Measurements from ENCODE around the gene FAM163A. TPM values are rescaled to one million over a fixed set of nuclear protein-coding genes. Genes with fewer than 3 reads are reported as not detected.

Gene FAM163A
- total RNA-seq, 2 experiments from 2014 or later: not detected

DNA sequence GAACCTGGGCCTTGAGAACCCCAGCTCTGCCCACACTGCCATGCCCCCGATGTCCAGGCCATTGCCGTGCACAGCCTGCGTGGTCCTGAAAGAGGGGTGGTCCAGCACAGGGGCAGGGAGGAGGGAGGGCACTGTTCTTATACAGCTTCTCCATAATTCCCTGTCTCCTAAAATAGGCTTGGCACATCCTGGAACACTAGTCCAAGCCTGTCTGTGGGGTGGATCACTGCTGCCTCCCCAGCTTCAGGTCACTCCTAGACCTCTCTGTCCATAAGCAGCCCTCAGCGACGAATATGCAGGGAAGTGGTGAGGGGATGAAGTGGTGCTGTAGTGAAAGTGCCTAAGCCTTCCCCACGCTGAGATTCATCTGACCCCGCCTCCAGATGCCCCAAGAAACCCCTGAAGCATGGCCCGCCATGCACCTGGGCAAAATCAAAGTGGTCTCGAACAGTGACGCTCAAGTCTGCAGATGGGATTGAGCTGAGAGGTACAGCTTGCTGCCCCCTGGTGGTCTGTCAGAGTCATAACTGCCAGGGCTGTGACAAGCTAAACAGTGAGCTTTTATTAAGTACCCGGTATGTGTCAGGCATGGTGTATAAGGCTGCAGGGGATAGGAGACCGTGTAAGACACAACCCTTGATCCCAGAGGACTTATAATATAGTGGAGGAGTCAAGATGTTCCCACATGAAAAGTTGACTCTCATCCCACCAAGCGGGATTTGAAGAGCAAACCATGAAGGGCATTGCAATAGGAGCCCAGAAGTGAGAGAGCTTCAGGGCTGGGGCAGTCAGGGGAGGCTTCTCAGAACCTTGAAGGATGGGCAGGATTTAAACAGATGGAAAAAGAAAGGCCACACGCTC is 66.6 kb downstream of the FAM163A start:
- ChIA-PET POLR2A (no interaction called here), CTCF (interaction anchor here (0.6 to 16.0 kb wide), 50 partner anchors 9 to 1615 kb away, joined by 3 to 655 read pairs (median 4); no protein-coding TSS in a partner anchor)
- ATAC-seq (peak; percentile 65), DNase-seq (peak; percentile 79)
- Mint-ChIP-seq H3K27me3 (ENCODE audit: low read depth) (peaks cover 4% of the 10 kb centered on the region), H3K36me3 (ENCODE audit: low read depth) (no peaks in the 10 kb centered on the region), H3K4me1 (ENCODE audit: low read depth) (peaks cover 6% of the 10 kb centered on the region), H3K4me3 (no peak overlapping the region), H3K27ac (no peak overlapping the region), H3K9me3 (ENCODE audit: insufficient read depth) (no peaks in the 10 kb centered on the region)

DNA sequence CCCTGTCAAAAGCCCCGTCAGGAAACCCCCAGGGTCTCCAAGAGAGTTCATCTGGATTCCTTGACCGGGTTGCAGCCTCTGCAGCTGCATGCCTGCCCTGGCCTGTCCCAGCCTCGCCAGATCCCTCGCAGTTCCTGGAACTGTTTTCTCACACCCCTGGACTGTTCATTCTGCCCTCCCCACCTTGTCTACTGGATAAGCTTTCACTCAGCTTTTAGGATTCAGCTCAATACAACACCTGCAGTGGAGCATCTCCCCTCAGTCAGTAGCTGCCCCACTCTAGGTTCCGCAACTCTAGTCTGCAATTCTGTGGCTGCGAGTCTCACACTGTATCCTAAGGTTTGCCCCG is 67.2 kb downstream of the FAM163A start:
- H3K27ac Mint-ChIP-seq: no peak overlapping the region

DNA sequence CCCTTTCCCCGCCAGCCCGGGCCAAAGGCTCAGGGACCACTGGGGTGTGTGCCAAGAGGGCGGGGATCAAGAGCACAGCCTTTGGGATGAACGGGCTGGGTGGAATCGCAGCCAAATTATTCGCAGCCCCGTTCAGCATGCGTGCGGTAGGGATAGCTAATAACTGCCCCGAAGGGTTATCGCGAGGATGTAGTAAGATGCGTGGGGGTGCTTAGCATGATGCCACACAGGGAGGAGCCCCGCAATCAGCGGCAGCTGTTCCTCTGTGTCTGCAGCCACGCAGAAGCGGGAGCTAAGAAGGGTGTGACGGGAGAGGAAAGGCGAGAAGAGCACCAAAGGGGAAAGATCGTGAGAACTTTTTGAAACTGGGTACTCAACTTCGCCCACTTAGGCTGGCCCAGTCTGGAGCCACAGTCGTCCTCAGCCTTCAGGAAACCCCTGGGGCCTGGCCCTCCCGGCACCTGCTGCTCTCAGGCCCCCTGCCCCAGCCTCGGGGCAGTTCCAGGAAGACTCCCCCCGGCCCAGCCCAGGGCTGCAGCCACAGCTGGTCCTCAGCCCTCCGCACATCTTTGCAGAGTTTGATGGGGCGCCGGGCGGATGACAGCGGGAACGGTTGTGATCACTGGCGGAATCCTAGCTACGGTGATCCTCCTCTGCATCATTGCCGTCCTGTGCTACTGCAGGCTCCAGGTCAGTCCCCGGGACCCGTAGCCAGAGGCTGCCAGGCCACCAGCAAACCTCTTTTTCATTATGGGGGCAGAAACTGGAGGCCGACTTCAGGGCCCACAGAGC is 69.6 kb downstream of the FAM163A start:
- H3K4me1 Mint-ChIP-seq (ENCODE audit: low read depth): peaks cover 18% of the 10 kb centered on the region
- H3K36me3 Mint-ChIP-seq (ENCODE audit: low read depth): no peaks in the 10 kb centered on the region
- no peak overlapping the region for H3K4me3 Mint-ChIP-seq
- ChIA-PET CTCF (interaction anchor here (0.6 to 16.0 kb wide), 4 partner anchors 33 to 367 kb away, joined by 3 to 655 read pairs (median 18); no protein-coding TSS in a partner anchor), POLR2A (no interaction called here)
- H3K27me3 Mint-ChIP-seq (ENCODE audit: low read depth): peaks cover 4% of the 10 kb centered on the region
- H3K27ac Mint-ChIP-seq: no peak overlapping the region
- H3K9me3 Mint-ChIP-seq (ENCODE audit: insufficient read depth): no peaks in the 10 kb centered on the region
- no peak for DNase-seq
- no peak for ATAC-seq

More for the DNA sequence above, 67.2 kb downstream of the FAM163A start:
- Mint-ChIP-seq H3K4me1 (ENCODE audit: low read depth) (peaks cover 11% of the 10 kb centered on the region), H3K4me3 (no peak overlapping the region), H3K36me3 (ENCODE audit: low read depth) (no peaks in the 10 kb centered on the region), H3K27me3 (ENCODE audit: low read depth) (peaks cover 4% of the 10 kb centered on the region), H3K9me3 (ENCODE audit: insufficient read depth) (no peaks in the 10 kb centered on the region)
- ChIA-PET CTCF (interaction anchor here (0.7 to 16.0 kb wide), 41 partner anchors 9 to 1615 kb away, joined by 3 to 655 read pairs (median 4); no protein-coding TSS in a partner anchor), POLR2A (no interaction called here)
- ATAC-seq (no peak), DNase-seq (no peak)

GRCh38 chr1:179813626-179814545 is 70.8 kb downstream of the FAM163A start:
- H3K27ac Mint-ChIP-seq: no peak overlapping the region
- peak overlapping the region; percentile 81 for H3K4me3 Mint-ChIP-seq

DNA sequence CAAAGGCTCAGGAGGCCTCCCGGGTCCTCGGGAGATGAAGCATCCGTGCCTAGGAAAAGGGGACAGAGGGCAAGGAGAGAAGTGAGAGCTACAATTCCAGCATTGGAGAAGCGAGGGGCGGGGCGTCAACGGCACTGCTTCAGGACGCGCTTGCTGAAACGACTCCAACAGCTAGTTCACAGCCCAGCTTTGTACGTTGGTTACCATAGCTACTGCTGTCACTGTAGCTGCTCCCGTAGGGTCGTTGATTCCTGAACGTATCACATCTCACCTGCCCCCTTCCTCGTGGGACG is 71.4 kb downstream of the FAM163A start:
- ATAC-seq (peak; percentile 54), DNase-seq (no peak)
- no peaks in the 10 kb centered on the region for H3K36me3 Mint-ChIP-seq (ENCODE audit: low read depth)
- peaks cover 18% of the 10 kb centered on the region for H3K4me1 Mint-ChIP-seq (ENCODE audit: low read depth)
- H3K27me3 Mint-ChIP-seq (ENCODE audit: low read depth): peaks cover 4% of the 10 kb centered on the region
- POLR2A ChIA-PET: interaction anchor here (0.6 to 2.7 kb wide), 5 partner anchors 66 to 732 kb away, joined by 3 to 13 read pairs (median 4); partner anchors contain the start of genes TOR1AIP1 and TOR3A
- H3K4me3 Mint-ChIP-seq: peak overlapping the region; percentile 81
- no peaks in the 10 kb centered on the region for H3K9me3 Mint-ChIP-seq (ENCODE audit: insufficient read depth)
- no peak overlapping the region for H3K27ac Mint-ChIP-seq
- CTCF ChIA-PET: interaction anchor here (0.6 to 16.0 kb wide), 60 partner anchors 9 to 777 kb away, joined by 3 to 655 read pairs (median 5); partner anchors contain the start of genes AXDND1, QSOX1 and TOR1AIP1

More at GRCh38 chr1:179813626-179814545, 70.8 kb downstream of the FAM163A start:
- ChIA-PET CTCF (interaction anchor here (0.6 to 16.0 kb wide), 53 partner anchors 8 to 776 kb away, joined by 3 to 655 read pairs (median 5); partner anchors contain the start of genes AXDND1, QSOX1 and TOR1AIP1), POLR2A (interaction anchor here (0.6 to 2.7 kb wide), 5 partner anchors 67 to 732 kb away, joined by 3 to 13 read pairs (median 4); partner anchors contain the start of genes TOR1AIP1 and TOR3A)
- H3K9me3 Mint-ChIP-seq (ENCODE audit: insufficient read depth): no peaks in the 10 kb centered on the region
- ATAC-seq: no peak
- no peak for DNase-seq
- no peaks in the 10 kb centered on the region for H3K36me3 Mint-ChIP-seq (ENCODE audit: low read depth)
- peaks cover 4% of the 10 kb centered on the region for H3K27me3 Mint-ChIP-seq (ENCODE audit: low read depth)
- peaks cover 18% of the 10 kb centered on the region for H3K4me1 Mint-ChIP-seq (ENCODE audit: low read depth)

DNA sequence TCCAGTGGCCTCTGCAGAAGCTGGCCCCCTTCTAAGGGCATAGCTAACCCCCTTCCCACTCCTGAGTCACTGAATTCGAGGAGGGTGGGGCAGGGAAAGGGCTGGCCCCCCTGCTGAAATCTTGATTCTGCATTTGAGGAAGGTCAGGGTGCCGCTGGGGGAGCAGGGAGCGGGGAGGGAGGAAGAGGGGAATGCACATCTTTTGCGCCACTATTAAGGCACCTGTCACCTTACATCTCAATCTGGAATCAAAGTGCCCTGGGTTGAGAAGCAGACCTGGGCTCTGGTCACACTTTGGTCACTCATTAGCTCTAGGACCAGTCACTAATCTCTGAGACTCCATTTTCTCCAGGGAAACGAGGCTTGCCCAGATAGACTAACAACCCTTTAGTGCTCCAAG is 72.5 kb downstream of the FAM163A start:
- H3K9me3 Mint-ChIP-seq (ENCODE audit: insufficient read depth): no peaks in the 10 kb centered on the region
- peaks cover 18% of the 10 kb centered on the region for H3K4me1 Mint-ChIP-seq (ENCODE audit: low read depth)
- no peak for ATAC-seq
- peak overlapping the region; percentile 81 for H3K4me3 Mint-ChIP-seq
- peaks cover 4% of the 10 kb centered on the region for H3K27me3 Mint-ChIP-seq (ENCODE audit: low read depth)
- no peaks in the 10 kb centered on the region for H3K36me3 Mint-ChIP-seq (ENCODE audit: low read depth)
- ChIA-PET CTCF (interaction anchor here (0.9 to 16.0 kb wide), 22 partner anchors 8 to 756 kb away, joined by 3 to 655 read pairs (median 8); partner anchors contain the start of gene TOR1AIP1), POLR2A (interaction anchor here (0.8 to 2.7 kb wide), 3 partner anchors 67 to 349 kb away, joined by 5 to 13 read pairs (median 7); partner anchors contain the start of gene TOR1AIP1)
- no peak for DNase-seq
- H3K27ac Mint-ChIP-seq: peak overlapping the region; percentile 79

GRCh38 chr1:179816196-179816960 is 73.3 kb downstream of the FAM163A start:
- Mint-ChIP-seq H3K4me3 (peak overlapping the region; percentile 81), H3K27me3 (ENCODE audit: low read depth) (no peaks in the 10 kb centered on the region), H3K27ac (no peak overlapping the region), H3K4me1 (ENCODE audit: low read depth) (peaks cover 18% of the 10 kb centered on the region), H3K9me3 (ENCODE audit: insufficient read depth) (no peaks in the 10 kb centered on the region), H3K36me3 (ENCODE audit: low read depth) (no peaks in the 10 kb centered on the region)
- POLR2A ChIA-PET: interaction anchor here (1.4 to 2.7 kb wide), 2 partner anchors 66 to 353 kb away, joined by 3 to 13 read pairs; partner anchors contain the start of gene TOR1AIP1
- DNase-seq (no peak), ATAC-seq (no peak)
- CTCF ChIA-PET: interaction anchor here (0.6 to 16.0 kb wide), 3 partner anchors 13 to 353 kb away, joined by 3 to 655 read pairs (median 62); no protein-coding TSS in a partner anchor

GRCh38 chr1:179817056-179817455 is 74.0 kb downstream of the FAM163A start:
- ChIA-PET POLR2A (interaction anchor here (1.4 kb wide), 1 partner anchor 353 kb away, joined by 3 read pairs; no protein-coding TSS in a partner anchor), CTCF (interaction anchor here (0.6 to 16.0 kb wide), 3 partner anchors 14 to 353 kb away, joined by 3 to 655 read pairs (median 5); no protein-coding TSS in a partner anchor)
- no peak for DNase-seq
- H3K27ac Mint-ChIP-seq: no peak overlapping the region
- no peak overlapping the region for H3K4me3 Mint-ChIP-seq
- no peak for ATAC-seq
- H3K4me1 Mint-ChIP-seq (ENCODE audit: low read depth): peaks cover 18% of the 10 kb centered on the region
- no peaks in the 10 kb centered on the region for H3K27me3 Mint-ChIP-seq (ENCODE audit: low read depth)
- no peaks in the 10 kb centered on the region for H3K36me3 Mint-ChIP-seq (ENCODE audit: low read depth)
- H3K9me3 Mint-ChIP-seq (ENCODE audit: insufficient read depth): no peaks in the 10 kb centered on the region

DNA sequence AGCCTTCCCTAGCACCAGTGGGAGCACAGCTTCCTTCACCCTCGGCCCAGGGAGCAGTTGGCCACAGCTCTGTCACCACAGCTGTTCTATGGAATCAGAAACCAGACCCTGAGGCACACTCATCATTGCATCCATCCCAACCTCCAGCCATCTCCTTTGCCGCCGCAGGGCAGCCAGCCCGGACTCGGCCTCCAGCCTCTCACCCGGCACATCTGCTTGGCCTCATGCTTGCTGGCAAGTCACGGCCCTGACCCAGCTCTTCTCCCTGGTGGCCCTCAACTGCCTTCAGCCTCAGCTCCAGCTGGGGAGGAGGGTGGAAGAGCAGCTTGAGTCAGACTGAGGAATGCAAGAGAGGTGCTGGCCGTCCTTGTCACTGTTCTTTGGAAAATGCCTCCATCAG is 74.7 kb downstream of the FAM163A start:
- no peak for ATAC-seq
- H3K27ac Mint-ChIP-seq: no peak overlapping the region
- ChIA-PET POLR2A (interaction anchor here (1.4 kb wide), 1 partner anchor 352 kb away, joined by 3 read pairs; no protein-coding TSS in a partner anchor), CTCF (interaction anchor here (0.7 to 16.0 kb wide), 4 partner anchors 8 to 153 kb away, joined by 3 to 655 read pairs (median 30); no protein-coding TSS in a partner anchor)
- DNase-seq: no peak
- no peaks in the 10 kb centered on the region for H3K27me3 Mint-ChIP-seq (ENCODE audit: low read depth)
- H3K4me3 Mint-ChIP-seq: no peak overlapping the region
- no peaks in the 10 kb centered on the region for H3K9me3 Mint-ChIP-seq (ENCODE audit: insufficient read depth)
- H3K4me1 Mint-ChIP-seq (ENCODE audit: low read depth): peaks cover 18% of the 10 kb centered on the region
- no peaks in the 10 kb centered on the region for H3K36me3 Mint-ChIP-seq (ENCODE audit: low read depth)

GRCh38 chr1:179818260-179818659 is 75.2 kb downstream of the FAM163A start:
- H3K27me3 Mint-ChIP-seq (ENCODE audit: low read depth): no peaks in the 10 kb centered on the region
- no peaks in the 10 kb centered on the region for H3K9me3 Mint-ChIP-seq (ENCODE audit: insufficient read depth)
- ChIA-PET CTCF (interaction anchor here (0.7 to 16.0 kb wide), 6 partner anchors 9 to 361 kb away, joined by 3 to 655 read pairs (median 4); no protein-coding TSS in a partner anchor), POLR2A (no interaction called here)
- peaks cover 18% of the 10 kb centered on the region for H3K4me1 Mint-ChIP-seq (ENCODE audit: low read depth)
- H3K4me3 Mint-ChIP-seq: no peak overlapping the region
- ATAC-seq (no peak), DNase-seq (no peak)
- H3K36me3 Mint-ChIP-seq (ENCODE audit: low read depth): no peaks in the 10 kb centered on the region
- no peak overlapping the region for H3K27ac Mint-ChIP-seq
